PC-3 (cell line): ENCODE measurements around the gene NFAT5. TPM values are rescaled to one million over a fixed set of nuclear protein-coding genes. Genes with fewer than 3 reads are reported as not detected.
A peak's percentile ranks its signal among the peaks of the same experiment; 100 is the strongest.

ENCODE experiments used
- ATAC-seq: fragments of 200-7000 bp; cut with Tn5 transposase; 2 replicates; pipeline ENCODE4 v1.9.1; 2020; ENCODE audit warnings: mild to moderate bottlenecking, moderate library complexity
- BruUV-seq: library from RNA; stranded (reverse); fragments of 400-500 nt; replicated peaks from 2 replicates; lab custom pipeline; 2021; lab: Mats Ljungman, UMichigan
- CTCF ChIA-PET: fragments of 300-600 bp; sonication (Branson Sonifier 250); formaldehyde crosslinking; loops from one replicate; lab custom pipeline; 2022; ENCODE audit warnings: antibody characterized with exemption; lab: Charles Lee
- POLR2A ChIA-PET: fragments of 300-600 bp; sonication (Branson Sonifier 250); formaldehyde crosslinking; loops from one replicate; lab custom pipeline; 2022; ENCODE audit warnings: antibody characterized with exemption; ENCODE audit not compliant: unreplicated experiment; lab: Charles Lee
- DNase-seq: peaks from one replicate; pipeline ENCODE4 v3.0.0-alpha.2; 2015
- H2AFZ ChIP-seq: fragments of 300-600 bp; sonication (generic); 2 replicates; pipeline ENCODE4 v1.6.0; 2016; ENCODE audit warnings: antibody characterized with exemption, low read length
- H3F3A ChIP-seq: fragments of 300-600 bp; sonication (generic); one replicate; pipeline ENCODE4 v1.6.0; 2017; ENCODE audit warnings: antibody characterized with exemption, low read length, control low read depth, mild to moderate bottlenecking; ENCODE audit not compliant: unreplicated experiment
- H3K27ac ChIP-seq: fragments of 300-600 bp; sonication (generic); 2 replicates; pipeline ENCODE4 v1.5.1; 2016; ENCODE audit warnings: mild to moderate bottlenecking, low read length
- H3K27me3 ChIP-seq: fragments of 300-600 bp; sonication (generic); 2 replicates; pipeline ENCODE4 v1.6.1; 2016; ENCODE audit warnings: low read length, mixed read lengths
- H3K36me3 ChIP-seq: fragments of 300-600 bp; sonication (generic); 2 replicates; pipeline ENCODE4 v1.6.1; 2016; ENCODE audit warnings: low read depth, mixed run types, low read length, mixed read lengths
- H3K4me1 ChIP-seq: fragments of 300-600 bp; sonication (generic); 2 replicates; pipeline ENCODE4 v1.5.1; 2016; ENCODE audit warnings: low read length; ENCODE audit not compliant: insufficient read depth
- H3K4me2 ChIP-seq: fragments of 300-600 bp; sonication (generic); 2 replicates; pipeline ENCODE4 v1.6.0; 2016; ENCODE audit warnings: low read length
- H3K4me3 ChIP-seq: fragments of 300-600 bp; sonication (generic); 2 replicates; pipeline ENCODE4 v1.5.1; 2016; ENCODE audit warnings: mild to moderate bottlenecking, low read length, mixed read lengths
- H3K79me2 ChIP-seq: fragments of 300-600 bp; sonication (generic); 2 replicates; pipeline ENCODE4 v1.6.1; 2017; ENCODE audit warnings: low read length, mixed read lengths
- H3K9ac ChIP-seq: fragments of 300-600 bp; sonication (generic); 2 replicates; pipeline ENCODE4 v1.6.0; 2016; ENCODE audit warnings: mild to moderate bottlenecking, low read length
- H3K9me2 ChIP-seq: fragments of 300-600 bp; sonication (generic); replicated peaks from 2 replicates; pipeline ENCODE4 v1.6.1; 2016; ENCODE audit warnings: mixed run types, low read length, mixed read lengths
- H3K9me3 ChIP-seq: fragments of 300-600 bp; sonication (generic); 2 replicates; pipeline ENCODE4 v1.6.1; 2016; ENCODE audit warnings: low read length, mixed read lengths
- H4K20me1 ChIP-seq: fragments of 300-600 bp; sonication (generic); 2 replicates; pipeline ENCODE4 v1.6.1; 2016; ENCODE audit warnings: low read length, mixed read lengths
- EZH2 ChIP-seq: fragments of 300-600 bp; sonication (generic); IDR thresholded peaks from one replicate; pipeline ENCODE4 v1.6.1; 2017; ENCODE audit warnings: antibody characterized with exemption, mild to moderate bottlenecking, low read length; ENCODE audit not compliant: unreplicated experiment
- EZH2phosphoT487 ChIP-seq: fragments of 300-600 bp; sonication (generic); IDR thresholded peaks from 2 replicates; pipeline ENCODE4 v1.6.1; 2018; ENCODE audit warnings: mild to moderate bottlenecking, antibody characterized with exemption, low read length, borderline replicate concordance
- intact Hi-C: fragments of 100-400 bp; cut with micrococcal nuclease; formaldehyde crosslinking; loops from 2 replicates; pipeline ENCODE4 v1.9.0; 2023
- total RNA-seq: library from RNA; depleted of rRNA; stranded (reverse); fragments of >200 nt; gene quantifications from 2 replicates; pipeline ENCODE4 v1.2.3, GENCODE V29; 2014
- TF ChIP-seq, protein P1 (sequence below): fragments of 300-600 bp; sonication (generic); conservative IDR thresholded peaks from 2 replicates; pipeline ENCODE4 v1.5.1; 2017; ENCODE audit warnings: antibody characterized with exemption, low read depth, mild to moderate bottlenecking, low read length

NFAT5 gene
- total RNA-seq, 1 experiment from 2014 or later, result 11.4 TPM

DNA sequence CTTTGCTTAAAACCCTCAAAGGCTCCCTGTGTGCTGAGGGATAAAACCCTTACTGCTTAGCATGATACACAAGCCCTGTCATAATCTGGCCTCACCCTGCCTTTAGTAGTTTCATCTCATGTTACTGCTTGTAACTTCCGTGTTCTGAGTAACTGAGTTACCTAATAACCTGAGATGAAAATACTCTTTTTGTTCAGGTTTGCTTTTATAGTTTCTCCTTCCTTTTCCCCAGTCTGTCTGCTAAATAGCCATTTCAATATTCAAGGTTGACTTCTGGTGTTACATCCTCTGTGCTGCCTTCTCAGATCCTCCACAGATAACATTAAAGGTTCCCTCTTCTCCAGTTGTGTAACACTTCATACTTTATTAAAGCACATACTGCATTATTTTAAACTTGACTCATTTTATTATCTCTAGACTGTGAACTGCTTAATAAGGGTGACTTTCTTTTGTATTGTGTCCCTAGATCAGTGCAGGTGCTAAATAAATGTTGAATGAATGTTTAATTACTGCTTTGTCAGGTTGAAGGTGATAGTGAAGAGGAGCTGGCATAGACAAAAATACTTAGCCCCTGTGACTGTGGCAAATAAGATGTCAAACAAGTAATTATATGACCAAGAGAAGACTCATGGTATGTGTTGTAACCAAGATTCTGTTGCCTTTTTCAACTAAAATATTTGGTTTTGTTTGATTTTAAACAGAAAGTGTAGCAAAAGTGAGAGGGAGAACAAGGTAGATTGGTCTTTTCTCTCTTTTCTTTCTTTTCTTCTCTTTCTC lies 47.8 kb downstream of the NFAT5 start:
- H3K79me2 ChIP-seq, result peaks cover 71% of the 10 kb centered on the region
- no peaks in the 10 kb centered on the region for H3F3A ChIP-seq
- POLR2A ChIA-PET, result no interaction called here
- DNase-seq, result peak; percentile 67
- peak; percentile 97 for ATAC-seq
- H3K9me3 ChIP-seq, result no peaks in the 10 kb centered on the region
- H3K4me1 ChIP-seq, result peaks cover 17% of the 10 kb centered on the region
- H3K36me3 ChIP-seq, result no peaks in the 10 kb centered on the region
- intact Hi-C loops, result loop anchor here (1.0 kb wide), 1 partner anchor 274 kb away; the partner anchor contains the start of genes COG8 and NIP7
- no peaks in the 10 kb centered on the region for H4K20me1 ChIP-seq
- H3K27me3 ChIP-seq, result no peaks in the 10 kb centered on the region
- no peaks in the 10 kb centered on the region for H3K9me2 ChIP-seq
- no peak overlapping the region for H3K4me3 ChIP-seq
- CTCF ChIA-PET, result no interaction called here
- no peak overlapping the region for H2AFZ ChIP-seq
- H3K4me2 ChIP-seq, result peak overlapping the region; percentile 64
- TF ChIP-seq, protein P1, sequence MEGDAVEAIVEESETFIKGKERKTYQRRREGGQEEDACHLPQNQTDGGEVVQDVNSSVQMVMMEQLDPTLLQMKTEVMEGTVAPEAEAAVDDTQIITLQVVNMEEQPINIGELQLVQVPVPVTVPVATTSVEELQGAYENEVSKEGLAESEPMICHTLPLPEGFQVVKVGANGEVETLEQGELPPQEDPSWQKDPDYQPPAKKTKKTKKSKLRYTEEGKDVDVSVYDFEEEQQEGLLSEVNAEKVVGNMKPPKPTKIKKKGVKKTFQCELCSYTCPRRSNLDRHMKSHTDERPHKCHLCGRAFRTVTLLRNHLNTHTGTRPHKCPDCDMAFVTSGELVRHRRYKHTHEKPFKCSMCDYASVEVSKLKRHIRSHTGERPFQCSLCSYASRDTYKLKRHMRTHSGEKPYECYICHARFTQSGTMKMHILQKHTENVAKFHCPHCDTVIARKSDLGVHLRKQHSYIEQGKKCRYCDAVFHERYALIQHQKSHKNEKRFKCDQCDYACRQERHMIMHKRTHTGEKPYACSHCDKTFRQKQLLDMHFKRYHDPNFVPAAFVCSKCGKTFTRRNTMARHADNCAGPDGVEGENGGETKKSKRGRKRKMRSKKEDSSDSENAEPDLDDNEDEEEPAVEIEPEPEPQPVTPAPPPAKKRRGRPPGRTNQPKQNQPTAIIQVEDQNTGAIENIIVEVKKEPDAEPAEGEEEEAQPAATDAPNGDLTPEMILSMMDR, result no peak
- no peak for TF ChIP-seq EZH2phosphoT487
- TF ChIP-seq EZH2, result no peak
- no TSS peak for BruUV-seq
- H3K27ac ChIP-seq, result peak overlapping the region; percentile 52
- H3K9ac ChIP-seq, result no peak overlapping the region

DNA sequence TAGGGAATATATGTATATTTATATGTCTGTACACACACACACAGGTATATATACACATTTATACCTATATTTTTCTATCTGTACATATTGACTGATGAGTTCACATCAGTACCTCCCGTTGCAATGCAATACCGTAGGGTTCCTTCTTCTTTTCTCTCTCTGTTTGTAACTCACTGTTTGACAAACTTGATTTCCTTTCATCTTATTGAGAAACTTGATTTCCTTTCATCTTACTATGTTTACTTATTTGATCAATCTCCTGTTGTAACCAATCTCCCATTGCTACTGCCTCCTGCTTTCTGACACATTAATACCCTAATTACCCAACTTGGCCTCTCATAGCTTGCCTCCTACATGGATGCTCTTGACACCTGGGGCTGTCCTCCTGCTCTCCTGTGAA lies 49.8 kb downstream of the NFAT5 start:
- Histone ChIP-seq H3K4me3 (no peak overlapping the region), H3K79me2 (peaks cover 59% of the 10 kb centered on the region), H2AFZ (no peak overlapping the region), H3K4me1 (peaks cover 17% of the 10 kb centered on the region), H3F3A (no peaks in the 10 kb centered on the region), H3K9ac (no peak overlapping the region), H3K9me3 (no peaks in the 10 kb centered on the region), H3K27me3 (no peaks in the 10 kb centered on the region), H3K9me2 (no peaks in the 10 kb centered on the region), H3K27ac (no peak overlapping the region), H3K4me2 (no peak overlapping the region), H4K20me1 (no peaks in the 10 kb centered on the region), H3K36me3 (no peaks in the 10 kb centered on the region)
- DNase-seq (no peak), ATAC-seq (no peak)
- ChIA-PET POLR2A (no interaction called here), CTCF (no interaction called here)
- intact Hi-C loops, result no loop called here
- TF ChIP-seq EZH2, result no peak
- no peak for TF ChIP-seq EZH2phosphoT487
- TF ChIP-seq, protein P1, result no peak
- BruUV-seq, result no TSS peak

DNA sequence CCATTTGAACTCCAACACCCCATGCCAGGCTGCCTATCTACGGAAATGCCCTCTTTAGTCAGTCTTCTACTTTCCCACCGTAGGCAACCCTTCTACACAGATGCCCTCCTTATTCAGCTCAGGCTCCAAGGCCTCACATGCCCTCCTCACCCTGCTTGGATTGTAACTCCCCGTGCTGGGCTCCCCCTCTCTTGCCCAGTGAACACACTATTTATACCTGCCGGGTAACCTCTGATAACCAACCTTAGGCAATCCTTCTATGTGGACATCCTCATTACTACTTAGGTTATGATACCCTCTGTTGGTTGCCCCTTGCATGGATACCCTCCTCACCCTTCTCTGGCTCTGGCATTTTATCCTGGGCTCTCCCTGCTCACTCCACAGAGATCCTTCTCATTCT lies 50.3 kb downstream of the NFAT5 start:
- intact Hi-C loops, result no loop called here
- ChIA-PET POLR2A (no interaction called here), CTCF (no interaction called here)
- Histone ChIP-seq H3K36me3 (no peaks in the 10 kb centered on the region), H3K9me2 (no peaks in the 10 kb centered on the region), H3K4me1 (peaks cover 17% of the 10 kb centered on the region), H3K9me3 (no peaks in the 10 kb centered on the region), H3F3A (no peaks in the 10 kb centered on the region), H3K4me2 (no peak overlapping the region), H4K20me1 (no peaks in the 10 kb centered on the region), H3K79me2 (peaks cover 54% of the 10 kb centered on the region), H3K4me3 (no peak overlapping the region), H3K9ac (no peak overlapping the region), H3K27me3 (no peaks in the 10 kb centered on the region), H3K27ac (no peak overlapping the region), H2AFZ (no peak overlapping the region)
- TF ChIP-seq, protein P1, result no peak
- TF ChIP-seq EZH2 (no peak), EZH2phosphoT487 (no peak)
- BruUV-seq, result no TSS peak
- DNase-seq, result no peak
- no peak for ATAC-seq
